ENCODE measurements around the gene CYP4F2.
"Not testable (repeated sequence)": the region's sequence is repeated elsewhere in the genome, so short reads cannot be mapped to it uniquely, and the experiment has no call there.

The CYP4F2 gene

GRCh38 chr19:15897738-15898276 is at the start of gene CYP4F2:
TSS of gene CYP4F2 (minus strand) at chr19:15898074. CDS start at chr19:15897611, 463 bp downstream.
- no peak for DNase-seq (ENCODE audit: low read depth)

GRCh38 chr19:15945301-15945700 is 47.4 kb upstream of the CYP4F2 start:
- no peak for DNase-seq (ENCODE audit: low read depth)

GRCh38 chr19:15944401-15944800 is 46.5 kb upstream of the CYP4F2 start:
- DNase-seq (ENCODE audit: low read depth), result no peak

GRCh38 chr19:15937771-15938170 is 39.9 kb upstream of the CYP4F2 start:
- DNase-seq (ENCODE audit: low read depth), result no peak

GRCh38 chr19:15936950-15937349 is 39.1 kb upstream of the CYP4F2 start:
- DNase-seq (ENCODE audit: low read depth), result no peak

GRCh38 chr19:15936173-15936572 is 38.3 kb upstream of the CYP4F2 start:
- no peak for DNase-seq (ENCODE audit: low read depth)

- DNase-seq (ENCODE audit: low read depth), result no peak
These were observed 37.4 kb upstream of the CYP4F2 start for GRCh38 chr19:15935167-15935702.

GRCh38 chr19:15934332-15935078 is 36.6 kb upstream of the CYP4F2 start, which contains the start of gene CYP4F11:
TSS of gene CYP4F11 (minus strand) at chr19:15934529. CDS start at chr19:15934408, 121 bp downstream.
- no peak for DNase-seq (ENCODE audit: low read depth)

- DNase-seq (ENCODE audit: low read depth), result not testable (repeated sequence)
These were observed 36.0 kb upstream of the CYP4F2 start for GRCh38 chr19:15933761-15934331.

- no peak for DNase-seq (ENCODE audit: low read depth)
These were observed 30.4 kb upstream of the CYP4F2 start for GRCh38 chr19:15928321-15928720.

GRCh38 chr19:15926484-15926883 is 28.6 kb upstream of the CYP4F2 start:
- no peak for DNase-seq (ENCODE audit: low read depth)

- DNase-seq (ENCODE audit: low read depth), result no peak
These were observed 25.8 kb upstream of the CYP4F2 start for GRCh38 chr19:15923702-15924101.

- no peak for DNase-seq (ENCODE audit: low read depth)
These were observed 24.1 kb upstream of the CYP4F2 start for GRCh38 chr19:15922021-15922420.

GRCh38 chr19:15919243-15919642 is 21.4 kb upstream of the CYP4F2 start:
- no peak for DNase-seq (ENCODE audit: low read depth)

- DNase-seq (ENCODE audit: low read depth), result no peak
These were observed 17.2 kb upstream of the CYP4F2 start for GRCh38 chr19:15915109-15915508.

- no peak for DNase-seq (ENCODE audit: low read depth)
These were observed 16.0 kb upstream of the CYP4F2 start for GRCh38 chr19:15913830-15914229.

- no peak for DNase-seq (ENCODE audit: low read depth)
These were observed 15.5 kb upstream of the CYP4F2 start for GRCh38 chr19:15913384-15913783.

GRCh38 chr19:15911599-15912235 is 13.8 kb upstream of the CYP4F2 start:
- no peak for DNase-seq (ENCODE audit: low read depth)

GRCh38 chr19:15905026-15905425 is 7.2 kb upstream of the CYP4F2 start:
- no peak for DNase-seq (ENCODE audit: low read depth)

- not testable (repeated sequence) for DNase-seq (ENCODE audit: low read depth)
These were observed 5.0 kb upstream of the CYP4F2 start for GRCh38 chr19:15902898-15903297.

- no peak for DNase-seq (ENCODE audit: low read depth)
These were observed 4.4 kb upstream of the CYP4F2 start for GRCh38 chr19:15902254-15902653.

- DNase-seq (ENCODE audit: low read depth), result no peak
These were observed 2.6 kb upstream of the CYP4F2 start for GRCh38 chr19:15900504-15900903.

GRCh38 chr19:15900032-15900431 is 2.2 kb upstream of the CYP4F2 start:
- DNase-seq (ENCODE audit: low read depth), result not testable (repeated sequence)

Measured in activated gamma-delta T cell treated with anti-CD3 and anti-CD28 coated beads, Interleukin-2, amount 50 U/mL, for 16 hours (primary cell).